ENCODE data around the gene CSN3. TPM values are rescaled to one million over a fixed set of nuclear protein-coding genes. Genes with fewer than 3 reads are reported as not detected.
"Not testable (repeated sequence)": the region's sequence is repeated elsewhere in the genome, so short reads cannot be mapped to it uniquely, and the experiment has no call there.

Gene CSN3
- total RNA-seq, 1 experiment from 2014 or later = not detected

DNA sequence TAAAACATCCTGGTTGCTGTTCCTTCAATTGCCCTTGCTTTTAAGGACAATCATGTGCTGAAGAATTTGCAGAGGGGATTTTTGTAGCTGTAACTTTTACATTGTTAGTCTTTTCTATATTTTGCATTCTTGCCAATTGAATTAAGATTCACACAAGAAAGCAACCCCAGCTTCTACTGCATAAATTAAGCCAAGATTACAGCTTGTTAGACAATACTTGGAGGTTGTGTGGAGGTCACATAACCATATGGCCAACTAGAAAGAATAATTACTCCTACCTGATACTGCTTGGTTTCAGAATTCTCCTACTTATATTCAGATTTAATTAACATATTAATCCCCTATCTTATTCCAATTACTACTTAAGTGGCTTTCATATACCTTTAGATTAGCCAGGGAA lies 20.6 kb upstream of the CSN3 start:
- not testable (repeated sequence) for H2AFZ ChIP-seq (ENCODE audit: low read length); H3K56ac ChIP-seq (ENCODE audit: insufficient read length, low read depth, low read length); H3K4me1 ChIP-seq (ENCODE audit: insufficient read depth, low read length); H3K9me3 ChIP-seq (ENCODE audit: control insufficient read depth, low read depth, low read length); H3K18ac ChIP-seq (ENCODE audit: insufficient read length, low read depth, low read length); H3K27ac ChIP-seq (ENCODE audit: insufficient read length, low read depth, low read length); H3K4ac ChIP-seq (ENCODE audit: low read depth, low read length); H3K23me2 ChIP-seq (ENCODE audit: insufficient read length, low read depth, low read length, poor library complexity, severe bottlenecking); H3K36me3 Mint-ChIP-seq (ENCODE audit: insufficient read depth in 1 of 3, low read depth in 3 of 3); H4K5ac ChIP-seq (ENCODE audit: insufficient read length, low read depth, low read length); H3K79me1 ChIP-seq (ENCODE audit: insufficient read depth, low read depth, low read length, poor library complexity, severe bottlenecking); H3K9me3 Mint-ChIP-seq; DNase-seq; H4K8ac ChIP-seq (replicated peaks; ENCODE audit: insufficient read length, low read depth, low read length); H3K27ac Mint-ChIP-seq; H3T11ph ChIP-seq (ENCODE audit: low read length); H2BK120ac ChIP-seq (ENCODE audit: low read depth, low read length, poor library complexity, severe bottlenecking); H2AK5ac ChIP-seq (ENCODE audit: insufficient read length, low read length); H3K23ac ChIP-seq (ENCODE audit: insufficient read length, low read depth, low read length); H3K4me3 Mint-ChIP-seq; H2BK15ac ChIP-seq (ENCODE audit: low read depth, low read length); H3K4me2 ChIP-seq (ENCODE audit: insufficient read depth, insufficient read length, low read length); H2BK5ac ChIP-seq (ENCODE audit: insufficient read length, low read length); H3K79me2 ChIP-seq (ENCODE audit: insufficient read depth, low read length); H4K91ac ChIP-seq (ENCODE audit: insufficient read length, low read depth, low read length); H2BK20ac ChIP-seq (ENCODE audit: low read depth, low read length, poor library complexity, severe bottlenecking); H2BK12ac ChIP-seq (ENCODE audit: insufficient read length, low read depth, low read length); H3K4me1 Mint-ChIP-seq; H3K9ac ChIP-seq (ENCODE audit: extremely low read depth, insufficient read length, low read length); H3K14ac ChIP-seq (ENCODE audit: insufficient read depth, low read length); H4K20me1 ChIP-seq (ENCODE audit: control insufficient read depth, insufficient read depth, insufficient read length); H3K27me3 ChIP-seq (ENCODE audit: insufficient read depth, low read length); H3K27me3 Mint-ChIP-seq (ENCODE audit: low read depth)
